Adrenal gland (tissue), 5 donors: ENCODE data around the gene PLAGL1.

ENCODE experiments used
- CTCF ChIP-seq, 6 experiments: fragments of 450-650 bp in 4 of 6; fragments of 200-600 bp in 2 of 6; sonication (generic) in 1 of 6; IDR thresholded peaks; 1 replicate in 5 of 6; 2 replicates in 1 of 6; pipeline versions ENCODE4 v1.5.1 to v1.8.0; 2016 to 2021; ENCODE audit warnings: antibody characterized with exemption in 6 of 6, mild to moderate bottlenecking in 2 of 6, moderate library complexity in 1 of 6
- POLR2A ChIP-seq, 2 donors: fragments of 450-650 bp; IDR thresholded peaks; one replicate each; pipeline ENCODE4 v1.6.1; 2017; ENCODE audit warnings: antibody characterized with exemption in 2 of 2, mild to moderate bottlenecking in 2 of 2, moderate library complexity in 1 of 2
- donor health status: DM: no; HTN: no; CAD: no.

GRCh38 chr6:143999406-143999805 is 8.7 kb downstream of the PLAGL1 start:
- TF ChIP-seq CTCF (IDR thresholded peaks at IDR 0.05) (no peak), POLR2A (IDR thresholded peaks at IDR 0.05) (no peak)
